Bronchial epithelial cell (primary cell): ENCODE results near the gene STK11IP. TPM values are rescaled to one million over a fixed set of nuclear protein-coding genes. Genes with fewer than 3 reads are reported as not detected.

ENCODE experiments used
- DNase-seq: peaks from one replicate; pipeline ENCODE4 v3.0.0-alpha.2; 2010; ENCODE audit warnings: low read depth
- FAIRE-seq: peaks from 2 replicates; lab custom pipeline; 2011; peaks lifted over from hg19 to GRCh38; lab: Jason Lieb, UNC
- H3K27me3 ChIP-seq: 2 replicates; pipeline ENCODE4 v1.5.1; 2011; ENCODE audit warnings: low read length; ENCODE audit not compliant: control insufficient read depth, insufficient read depth
- H3K36me3 ChIP-seq: 2 replicates; pipeline ENCODE4 v1.5.1; 2011; ENCODE audit warnings: low read length; ENCODE audit not compliant: control insufficient read depth, insufficient read depth
- H3K4me3 ChIP-seq: 2 replicates; pipeline ENCODE4 v1.5.1; 2011; ENCODE audit warnings: mild to moderate bottlenecking, low read depth, low read length, control low read depth
- total RNA-seq: library from RNA; depleted of rRNA; stranded (reverse); fragments of >200 nt; gene quantifications from 2 replicates; pipeline ENCODE4 v1.2.1, GENCODE V29; 2014
- TF ChIP-seq, protein P1 (sequence below): IDR thresholded peaks from 2 replicates; pipeline ENCODE4 v1.5.1; 2011; ENCODE audit warnings: mild to moderate bottlenecking, moderate library complexity, low read length, control low read depth, inconsistent platforms; ENCODE audit not compliant: insufficient read depth, severe bottlenecking

Gene STK11IP
- total RNA-seq, 1 donor from 2014 or later = 11.3 TPM

- H3K4me3 ChIP-seq = no peak overlapping the region
- H3K36me3 ChIP-seq = no peaks in the 10 kb centered on the region
- no peaks in the 10 kb centered on the region for H3K27me3 ChIP-seq
- FAIRE-seq (no peak), DNase-seq (no peak)
- TF ChIP-seq, protein P1, sequence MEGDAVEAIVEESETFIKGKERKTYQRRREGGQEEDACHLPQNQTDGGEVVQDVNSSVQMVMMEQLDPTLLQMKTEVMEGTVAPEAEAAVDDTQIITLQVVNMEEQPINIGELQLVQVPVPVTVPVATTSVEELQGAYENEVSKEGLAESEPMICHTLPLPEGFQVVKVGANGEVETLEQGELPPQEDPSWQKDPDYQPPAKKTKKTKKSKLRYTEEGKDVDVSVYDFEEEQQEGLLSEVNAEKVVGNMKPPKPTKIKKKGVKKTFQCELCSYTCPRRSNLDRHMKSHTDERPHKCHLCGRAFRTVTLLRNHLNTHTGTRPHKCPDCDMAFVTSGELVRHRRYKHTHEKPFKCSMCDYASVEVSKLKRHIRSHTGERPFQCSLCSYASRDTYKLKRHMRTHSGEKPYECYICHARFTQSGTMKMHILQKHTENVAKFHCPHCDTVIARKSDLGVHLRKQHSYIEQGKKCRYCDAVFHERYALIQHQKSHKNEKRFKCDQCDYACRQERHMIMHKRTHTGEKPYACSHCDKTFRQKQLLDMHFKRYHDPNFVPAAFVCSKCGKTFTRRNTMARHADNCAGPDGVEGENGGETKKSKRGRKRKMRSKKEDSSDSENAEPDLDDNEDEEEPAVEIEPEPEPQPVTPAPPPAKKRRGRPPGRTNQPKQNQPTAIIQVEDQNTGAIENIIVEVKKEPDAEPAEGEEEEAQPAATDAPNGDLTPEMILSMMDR = no peak
Measured at GRCh38 chr2:219592736-219593135, 4.9 kb upstream of the STK11IP start.

DNA sequence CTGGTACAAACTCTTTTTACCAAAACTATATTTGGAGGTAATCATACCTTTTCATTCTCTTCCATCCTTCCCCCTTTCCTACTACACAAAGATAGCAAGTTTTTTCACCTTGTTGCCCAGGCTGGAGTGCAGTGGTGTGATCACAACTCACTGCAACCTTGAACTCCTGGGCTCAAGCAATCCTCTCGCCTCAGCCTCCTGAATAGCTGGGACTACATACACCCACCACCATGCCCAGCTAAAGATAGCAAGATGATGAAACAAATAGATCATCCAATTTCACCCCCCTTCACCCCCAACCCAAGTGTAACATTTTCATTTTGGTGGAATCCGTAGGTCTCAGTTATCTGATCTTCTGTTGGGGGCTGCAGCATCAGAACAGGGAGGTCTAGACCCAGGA lies 4.5 kb upstream of the STK11IP start:
- TF ChIP-seq, protein P1 = no peak
- DNase-seq (no peak), FAIRE-seq (no peak)
- Histone ChIP-seq H3K36me3 (no peaks in the 10 kb centered on the region), H3K27me3 (no peaks in the 10 kb centered on the region), H3K4me3 (no peak overlapping the region)

DNA sequence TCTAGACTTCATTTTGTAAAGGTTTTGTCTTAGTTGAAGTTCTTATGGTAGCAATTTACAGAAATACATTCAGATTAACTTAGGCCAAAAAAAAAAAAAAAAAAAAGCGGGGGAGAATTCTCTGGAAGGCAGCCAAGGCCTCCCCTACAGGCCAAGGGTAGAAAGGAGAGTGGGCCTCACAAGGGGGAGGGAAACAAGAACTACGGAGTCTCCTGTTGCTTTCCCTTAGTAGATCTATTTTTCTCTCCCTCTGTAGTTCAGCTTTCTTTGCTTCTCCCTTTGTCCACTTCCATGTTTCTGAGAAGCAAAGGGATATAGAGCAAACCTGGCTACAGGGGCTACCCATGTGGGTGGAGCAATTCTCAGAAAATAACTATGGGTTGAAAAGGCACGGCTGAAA lies 2.4 kb upstream of the STK11IP start:
- Histone ChIP-seq H3K27me3 (no peaks in the 10 kb centered on the region), H3K4me3 (no peak overlapping the region), H3K36me3 (no peaks in the 10 kb centered on the region)
- FAIRE-seq = no peak
- DNase-seq = no peak
- TF ChIP-seq, protein P1 = no peak

GRCh38 chr2:219596954-219597551 lies 604 bp upstream of the STK11IP start:
- no peaks in the 10 kb centered on the region for H3K27me3 ChIP-seq
- DNase-seq (peak; percentile 20), FAIRE-seq (no peak)
- TF ChIP-seq, protein P1 = no peak
- H3K36me3 ChIP-seq = peaks cover 6% of the 10 kb centered on the region
- peak overlapping the region; percentile 79 for H3K4me3 ChIP-seq

- Histone ChIP-seq H3K27me3 (no peaks in the 10 kb centered on the region), H3K4me3 (peak overlapping the region; percentile 79), H3K36me3 (peaks cover 10% of the 10 kb centered on the region)
- TF ChIP-seq, protein P1 = no peak
- FAIRE-seq = no peak
- DNase-seq = no peak
Measured at GRCh38 chr2:219598308-219599078, 836 bp downstream of the STK11IP start.
